HepG2 (cell line): ENCODE results near the gene RNF11.

Experiments
- BCL6 ChIP-seq: IDR thresholded peaks from 2 replicates; pipeline ENCODE4 v1.6.1; 2016; ENCODE audit warnings: missing genetic modification reagents, missing compliant biosample characterization
- EHMT2 ChIP-seq: fragments of 200-600 bp; sonication (generic); IDR thresholded peaks from 2 replicates; pipeline ENCODE4 v1.7.0; 2017; ENCODE audit warnings: antibody characterized with exemption, low read depth, low read length, borderline replicate concordance
- IKZF4 ChIP-seq: sonication (generic); formaldehyde crosslinking; IDR thresholded peaks from 2 replicates; pipeline ENCODE4 v1.5.1; 2020; ENCODE audit warnings: borderline replicate concordance, mild to moderate bottlenecking, low read depth, missing genetic modification reagents; ENCODE audit errors: not compliant biosample characterization
- RFX5 ChIP-seq: IDR thresholded peaks from 2 replicates; pipeline ENCODE4 v1.6.1; 2011; ENCODE audit warnings: low read depth, low read length, improper control_type of control experiment
- SNAI1 ChIP-seq: sonication (generic); formaldehyde crosslinking; IDR thresholded peaks from 2 replicates; pipeline ENCODE4 v1.5.0; 2020; ENCODE audit warnings: mild to moderate bottlenecking, missing genetic modification reagents, borderline replicate concordance
- ZNF34 ChIP-seq: sonication (generic); formaldehyde crosslinking; IDR thresholded peaks from 2 replicates; pipeline ENCODE4 v1.4.0; 2020; ENCODE audit warnings: mild to moderate bottlenecking, missing genetic modification reagents, borderline replicate concordance
- ZNF616 ChIP-seq: sonication (generic); formaldehyde crosslinking; IDR thresholded peaks from 2 replicates; pipeline ENCODE4 v1.5.0; 2020; ENCODE audit warnings: low read depth, mild to moderate bottlenecking, missing genetic modification reagents
- TF ChIP-seq, protein P1 (sequence below): sonication (generic); formaldehyde crosslinking; IDR thresholded peaks from 2 replicates; pipeline ENCODE4 v1.5.0; 2020; ENCODE audit warnings: mild to moderate bottlenecking, missing genetic modification reagents, moderate library complexity
- TF ChIP-seq, protein P2 (sequence below): sonication (generic); formaldehyde crosslinking; IDR thresholded peaks from 2 replicates; pipeline ENCODE4 v1.5.0; 2020; ENCODE audit warnings: mild to moderate bottlenecking, missing genetic modification reagents, borderline replicate concordance

DNA sequence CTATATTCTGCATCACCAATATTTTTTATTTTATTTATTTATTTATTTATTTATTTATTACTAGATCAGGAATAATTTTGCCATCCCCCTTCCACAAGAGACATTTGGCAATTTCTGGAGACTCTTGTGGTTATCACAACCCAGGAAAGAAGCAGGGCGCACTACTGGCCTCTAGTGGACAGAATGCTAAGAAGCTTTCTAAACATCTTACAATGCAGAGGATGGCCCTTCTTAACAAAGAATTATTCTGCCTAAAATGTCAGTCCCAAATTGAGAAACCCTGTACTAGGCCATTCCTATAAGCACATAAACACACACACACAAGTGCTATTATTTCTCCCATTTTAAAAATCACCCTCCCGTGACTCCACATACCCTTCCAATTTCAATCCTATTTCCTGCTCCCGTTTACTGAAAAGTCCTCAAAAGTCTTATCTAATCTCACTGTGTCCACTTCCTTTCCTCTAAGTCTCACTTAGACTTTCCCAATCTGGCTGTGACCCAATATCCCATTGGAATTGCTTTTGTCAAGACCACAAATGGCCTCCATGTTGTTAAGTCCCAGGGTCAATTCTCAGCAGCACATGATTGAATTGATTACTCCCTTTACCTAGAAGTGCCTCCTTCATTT is 43.7 kb upstream of the RNF11 start:
- no peak for TF ChIP-seq ZNF616
- TF ChIP-seq IKZF4 (CRISPR knock-in tag): no peak
- TF ChIP-seq, protein P1, sequence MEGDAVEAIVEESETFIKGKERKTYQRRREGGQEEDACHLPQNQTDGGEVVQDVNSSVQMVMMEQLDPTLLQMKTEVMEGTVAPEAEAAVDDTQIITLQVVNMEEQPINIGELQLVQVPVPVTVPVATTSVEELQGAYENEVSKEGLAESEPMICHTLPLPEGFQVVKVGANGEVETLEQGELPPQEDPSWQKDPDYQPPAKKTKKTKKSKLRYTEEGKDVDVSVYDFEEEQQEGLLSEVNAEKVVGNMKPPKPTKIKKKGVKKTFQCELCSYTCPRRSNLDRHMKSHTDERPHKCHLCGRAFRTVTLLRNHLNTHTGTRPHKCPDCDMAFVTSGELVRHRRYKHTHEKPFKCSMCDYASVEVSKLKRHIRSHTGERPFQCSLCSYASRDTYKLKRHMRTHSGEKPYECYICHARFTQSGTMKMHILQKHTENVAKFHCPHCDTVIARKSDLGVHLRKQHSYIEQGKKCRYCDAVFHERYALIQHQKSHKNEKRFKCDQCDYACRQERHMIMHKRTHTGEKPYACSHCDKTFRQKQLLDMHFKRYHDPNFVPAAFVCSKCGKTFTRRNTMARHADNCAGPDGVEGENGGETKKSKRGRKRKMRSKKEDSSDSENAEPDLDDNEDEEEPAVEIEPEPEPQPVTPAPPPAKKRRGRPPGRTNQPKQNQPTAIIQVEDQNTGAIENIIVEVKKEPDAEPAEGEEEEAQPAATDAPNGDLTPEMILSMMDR (CRISPR knock-in tag): peak; percentile 62
- no peak for TF ChIP-seq RFX5
- TF ChIP-seq, protein P2, sequence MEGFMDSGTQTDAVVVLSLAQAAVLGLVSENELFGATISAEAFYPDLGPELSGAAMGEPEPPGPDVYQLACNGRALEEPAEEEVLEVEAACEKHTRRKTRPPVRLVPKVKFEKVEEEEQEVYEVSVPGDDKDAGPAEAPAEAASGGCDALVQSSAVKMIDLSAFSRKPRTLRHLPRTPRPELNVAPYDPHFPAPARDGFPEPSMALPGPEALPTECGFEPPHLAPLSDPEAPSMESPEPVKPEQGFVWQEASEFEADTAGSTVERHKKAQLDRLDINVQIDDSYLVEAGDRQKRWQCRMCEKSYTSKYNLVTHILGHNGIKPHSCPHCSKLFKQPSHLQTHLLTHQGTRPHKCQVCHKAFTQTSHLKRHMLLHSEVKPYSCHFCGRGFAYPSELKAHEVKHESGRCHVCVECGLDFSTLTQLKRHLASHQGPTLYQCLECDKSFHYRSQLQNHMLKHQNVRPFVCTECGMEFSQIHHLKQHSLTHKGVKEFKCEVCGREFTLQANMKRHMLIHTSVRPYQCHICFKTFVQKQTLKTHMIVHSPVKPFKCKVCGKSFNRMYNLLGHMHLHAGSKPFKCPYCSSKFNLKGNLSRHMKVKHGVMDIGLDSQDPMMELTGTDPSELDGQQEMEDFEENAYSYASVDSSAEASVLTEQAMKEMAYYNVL (CRISPR knock-in tag): no peak
- no peak for TF ChIP-seq ZNF34 (CRISPR knock-in tag)
- TF ChIP-seq BCL6 (CRISPR knock-in tag): no peak
- TF ChIP-seq SNAI1 (CRISPR knock-in tag): no peak
- TF ChIP-seq EHMT2: no peak
